ENCODE results near the gene EAF1. TPM values are rescaled to one million over a fixed set of nuclear protein-coding genes. Genes with fewer than 3 reads are reported as not detected.
A peak's percentile ranks its signal among the peaks of the same experiment; 100 is the strongest.
"Not testable (repeated sequence)": the region's sequence is repeated elsewhere in the genome, so short reads cannot be mapped to it uniquely, and the experiment has no call there.

The EAF1 gene
- polyA plus RNA-seq, 3 donors, result 9.0 to 44.0 (median 9.1) TPM

GRCh38 chr3:15409774-15410173, 17.6 kb upstream of the EAF1 start:
- intact Hi-C loops (cut with micrococcal nuclease), result no loop called here
- H3K9ac ChIP-seq (ENCODE audit: insufficient read depth, low read length, poor library complexity, severe bottlenecking), result peak overlapping the region; percentile 62
- no peaks in the 10 kb centered on the region for H3K9me3 ChIP-seq (replicated peaks in 1 of 2; ENCODE audit: control insufficient read depth in 1 of 2, insufficient read depth in 1 of 2, low read length in 2 of 2)
- Mint-ChIP-seq H3K4me3 (no peak overlapping the region), H3K9me3 (peaks cover 0 to 2% (median 0%) of the 10 kb centered on the region in 7 donors), H3K4me1 (peaks cover 22% of the 10 kb centered on the region), H3K27me3 (ENCODE audit: low read depth in 3 of 3) (no peaks in the 10 kb centered on the region), H3K27ac (peak overlapping the region; percentile 92 to 99 (median 96)), H3K36me3 (peaks cover 37 to 45% of the 10 kb centered on the region in 2 donors)
- peaks cover 27 to 41% of the 10 kb centered on the region in 2 donors for H3K36me3 ChIP-seq (replicated peaks in 1 of 2; ENCODE audit: control insufficient read depth in 1 of 2, insufficient read depth in 2 of 2, low read length in 2 of 2)
- H3K27me3 ChIP-seq (ENCODE audit: control insufficient read depth in 2 of 2, insufficient read depth in 2 of 2, low read length in 2 of 2), result no peaks in the 10 kb centered on the region
- H2AFZ ChIP-seq (ENCODE audit: insufficient read depth, low read depth, low read length, poor library complexity, severe bottlenecking), result no peak overlapping the region
- H3K27ac ChIP-seq (ENCODE audit: low read depth in 1 of 2, low read length in 2 of 2), result peak overlapping the region; percentile 86 to 93
- no peak for TF ChIP-seq CTCF (IDR thresholded peaks at IDR 0.05)
- no peak for DNase-seq
- H3K4me1 ChIP-seq (ENCODE audit: control insufficient read depth in 1 of 2, insufficient read depth in 2 of 2, low read length in 2 of 2), result peaks cover 20 to 21% of the 10 kb centered on the region in 2 donors
- no peak overlapping the region for H3K4me2 ChIP-seq (replicated peaks; ENCODE audit: extremely low read depth, low read length, poor library complexity, severe bottlenecking)
- H3K4me3 ChIP-seq (replicated peaks in 1 of 3; ENCODE audit: low read depth in 2 of 3, low read length in 3 of 3), result no peak overlapping the region
- H3K79me2 ChIP-seq (ENCODE audit: insufficient read depth, low read length), result no peaks in the 10 kb centered on the region
- no CpG with 5 or more reads among the region's 2 CpGs for WGBS (ENCODE audit: insufficient coverage)
- H4K20me1 ChIP-seq (ENCODE audit: insufficient read depth, low read length), result no peaks in the 10 kb centered on the region

- H2AFZ ChIP-seq (ENCODE audit: insufficient read depth, low read depth, low read length, poor library complexity, severe bottlenecking); H3K79me2 ChIP-seq (ENCODE audit: insufficient read depth, low read length); H3K27me3 Mint-ChIP-seq (ENCODE audit: low read depth in 3 of 3); H3K4me2 ChIP-seq (replicated peaks; ENCODE audit: extremely low read depth, low read length, poor library complexity, severe bottlenecking); DNase-seq; H3K4me3 ChIP-seq (replicated peaks in 1 of 3; ENCODE audit: low read depth in 2 of 3, low read length in 3 of 3); H3K4me3 Mint-ChIP-seq; intact Hi-C loops (cut with micrococcal nuclease); H3K9ac ChIP-seq (ENCODE audit: insufficient read depth, low read length, poor library complexity, severe bottlenecking); H3K27me3 ChIP-seq (ENCODE audit: control insufficient read depth in 2 of 2, insufficient read depth in 2 of 2, low read length in 2 of 2); H3K9me3 ChIP-seq (replicated peaks in 1 of 2; ENCODE audit: control insufficient read depth in 1 of 2, insufficient read depth in 1 of 2, low read length in 2 of 2); H4K20me1 ChIP-seq (ENCODE audit: insufficient read depth, low read length); H3K9me3 Mint-ChIP-seq: not testable (repeated sequence)
- WGBS (ENCODE audit: insufficient coverage), result 90% methylated on average over 2 of the region's 7 CpGs
- Mint-ChIP-seq H3K27ac (peak overlapping the region in 6 of 7 donors; percentile 45 to 99 (median 78)), H3K4me1 (peaks cover 16% of the 10 kb centered on the region), H3K36me3 (peaks cover 49 to 57% of the 10 kb centered on the region in 2 donors)
- Histone ChIP-seq H3K36me3 (replicated peaks in 1 of 2; ENCODE audit: control insufficient read depth in 1 of 2, insufficient read depth in 2 of 2, low read length in 2 of 2) (peaks cover 37 to 53% of the 10 kb centered on the region in 2 donors), H3K27ac (ENCODE audit: low read depth in 1 of 2, low read length in 2 of 2) (peak overlapping the region in 1 of 2 donors; percentile 12), H3K4me1 (ENCODE audit: control insufficient read depth in 1 of 2, insufficient read depth in 2 of 2, low read length in 2 of 2) (peaks cover 15% of the 10 kb centered on the region in 2 donors)
Observed at GRCh38 chr3:15410966-15411365, 16.4 kb upstream of the EAF1 start.

Measured in CD14-positive monocyte (primary cell).